Breast epithelium (tissue), 4 donors: ENCODE data around the gene ALK. TPM values are rescaled to one million over a fixed set of nuclear protein-coding genes. Genes with fewer than 3 reads are reported as not detected.

Experiments used
- DNase-seq, 2 donors: peaks; one replicate each; pipeline ENCODE4 v3.0.0-alpha.2; 2019; ENCODE audit warnings: low spot score in 2 of 2
- H3K27ac ChIP-seq, 2 donors: fragments of 200-600 bp; sonication (generic) in 1 of 2; one replicate each; pipeline ENCODE4 v1.5.1; 2016 to 2019; ENCODE audit warnings: mild to moderate bottlenecking in 1 of 2
- H3K27me3 ChIP-seq, 2 donors: fragments of 200-600 bp; sonication (generic) in 1 of 2; one replicate each; pipeline versions ENCODE4 v1.5.1 to v1.6.0; 2017 to 2019; ENCODE audit warnings: control low read depth in 1 of 2, mild to moderate bottlenecking in 1 of 2
- H3K36me3 ChIP-seq: fragments of 200-600 bp; one replicate; pipeline ENCODE4 v1.5.1; 2019
- H3K4me1 ChIP-seq, 2 donors: fragments of 200-600 bp; sonication (generic); one replicate each; pipeline ENCODE4 v1.5.1; 2016 to 2019; ENCODE audit warnings: control low read depth in 1 of 2
- H3K4me3 ChIP-seq, 3 donors: fragments of 200-600 bp; sonication (generic); 1 replicate in 2 of 3; 2 replicates in 1 of 3; pipeline ENCODE4 v1.5.1; 2016 to 2019; ENCODE audit warnings: mild to moderate bottlenecking in 3 of 3, moderate library complexity in 2 of 3
- H3K9me3 ChIP-seq, 2 donors: fragments of 200-600 bp; sonication (generic) in 1 of 2; one replicate each; pipeline ENCODE4 v1.5.1; 2016 to 2019; ENCODE audit warnings: control low read depth in 1 of 2
- CTCF ChIP-seq, 3 donors: fragments of 450-650 bp; IDR thresholded peaks; one replicate each; pipeline ENCODE4 v1.5.1; 2016 to 2017; ENCODE audit warnings: antibody characterized with exemption in 3 of 3, mild to moderate bottlenecking in 3 of 3, moderate library complexity in 3 of 3
- POLR2A ChIP-seq: fragments of 450-650 bp; IDR thresholded peaks from one replicate; pipeline ENCODE4 v1.6.1; 2016; ENCODE audit warnings: antibody characterized with exemption, mild to moderate bottlenecking, moderate library complexity
- POLR2AphosphoS5 ChIP-seq, 3 donors: sonication (generic); formaldehyde crosslinking; IDR thresholded peaks; one replicate each; pipeline ENCODE4 v1.6.1; 2017; ENCODE audit warnings: antibody characterized with exemption in 3 of 3
- intact Hi-C: fragments of 100-400 bp; cut with DNase I; formaldehyde crosslinking; loops from one replicate; pipeline ENCODE4 v1.15.1; 2023; ENCODE audit warnings: low total_unique reads
- total RNA-seq, 3 donors: library from RNA; depleted of rRNA; stranded (reverse); fragments of >200 nt; gene quantifications; one replicate each; pipeline ENCODE4 v1.1.0, GENCODE V29; 2016

Gene ALK
- total RNA-seq, 3 donors from 2014 or later: 0.33 to 5.6 (median 0.64) TPM

DNA sequence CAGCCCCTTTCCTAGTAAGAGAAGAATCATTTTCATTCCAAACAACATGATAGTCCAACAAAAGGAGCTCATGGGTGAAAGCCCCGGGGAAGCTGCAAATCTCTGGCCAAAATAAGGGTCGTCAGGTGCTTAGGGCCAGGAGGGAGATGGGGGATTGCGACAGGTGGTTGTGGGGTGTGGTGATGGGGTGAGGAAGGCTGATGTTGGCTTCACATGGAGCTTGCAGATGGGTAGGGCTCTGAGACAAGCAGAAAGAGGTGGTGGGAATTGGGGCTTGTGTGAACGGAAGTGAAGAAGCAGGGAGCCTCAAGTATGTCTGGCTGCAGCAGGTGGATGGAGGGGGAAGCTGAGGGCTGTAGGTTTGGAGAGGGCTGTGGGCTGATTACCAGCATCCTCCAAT is 680.0 kb downstream of the ALK start:
- no peaks in the 10 kb centered on the region for H3K36me3 ChIP-seq
- H3K27ac ChIP-seq: no peak overlapping the region
- H3K4me3 ChIP-seq: no peak overlapping the region
- no peaks in the 10 kb centered on the region for H3K4me1 ChIP-seq
- DNase-seq: no peak
- TF ChIP-seq POLR2A: no peak
- TF ChIP-seq CTCF (IDR thresholded peaks at IDR 0.05): no peak
- TF ChIP-seq POLR2AphosphoS5 (IDR thresholded peaks at IDR 0.05): no peak
- H3K27me3 ChIP-seq: no peaks in the 10 kb centered on the region
- no peaks in the 10 kb centered on the region for H3K9me3 ChIP-seq
- intact Hi-C loops: no loop called here

- no peak for DNase-seq
- TF ChIP-seq POLR2A: no peak
- TF ChIP-seq POLR2AphosphoS5 (IDR thresholded peaks at IDR 0.05): no peak
- no peak for TF ChIP-seq CTCF (IDR thresholded peaks at IDR 0.05)
These were observed 680.8 kb downstream of the ALK start for GRCh38 chr2:29240601-29241000.

DNA sequence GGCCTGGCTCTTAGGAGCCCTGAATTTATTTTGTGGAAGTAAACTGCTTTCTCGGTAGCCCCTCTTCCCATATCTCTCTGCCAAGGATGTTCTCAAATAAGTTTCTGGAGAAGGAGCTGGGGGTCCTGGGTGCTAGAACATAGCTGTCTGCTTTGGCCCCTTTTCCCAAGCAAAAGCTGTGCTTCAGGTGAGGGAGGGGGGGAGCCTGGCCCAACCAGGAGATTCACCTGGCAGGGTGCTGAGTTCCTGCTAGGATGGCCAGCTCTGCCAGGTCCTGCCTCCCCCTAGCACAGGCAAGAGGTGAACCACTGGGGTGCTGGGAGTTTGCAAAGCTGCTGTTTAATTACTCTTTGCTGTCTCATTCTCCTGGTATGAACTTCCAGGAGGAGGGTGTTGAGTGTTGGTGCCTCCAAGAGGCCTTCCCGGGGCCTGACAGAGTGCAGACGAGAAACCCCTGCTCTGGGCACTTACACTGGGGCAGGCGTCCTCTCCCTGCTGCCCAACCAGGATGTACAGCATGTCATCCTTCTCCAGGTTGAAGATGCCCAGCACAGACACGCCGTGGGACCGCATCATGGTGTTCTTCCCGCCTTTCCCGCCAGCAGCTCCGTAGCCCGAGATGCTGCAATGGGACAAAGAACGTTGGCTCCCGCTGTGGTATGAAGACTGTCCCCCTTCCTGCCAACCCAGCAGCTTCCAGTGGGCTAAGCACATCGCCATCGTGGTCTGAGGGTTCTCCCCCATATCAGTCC is 682.0 kb downstream of the ALK start:
- intact Hi-C loops: no loop called here
- H3K9me3 ChIP-seq: no peaks in the 10 kb centered on the region
- DNase-seq: no peak
- TF ChIP-seq CTCF (IDR thresholded peaks at IDR 0.05) (no peak), POLR2A (no peak), POLR2AphosphoS5 (IDR thresholded peaks at IDR 0.05) (no peak)
- no peak overlapping the region for H3K27ac ChIP-seq
- no peaks in the 10 kb centered on the region for H3K4me1 ChIP-seq
- H3K36me3 ChIP-seq: no peaks in the 10 kb centered on the region
- H3K27me3 ChIP-seq: no peaks in the 10 kb centered on the region
- H3K4me3 ChIP-seq: no peak overlapping the region

More at GRCh38 chr2:29240601-29241000, 680.8 kb downstream of the ALK start:
- H3K4me3 ChIP-seq: no peak overlapping the region
- no peaks in the 10 kb centered on the region for H3K27me3 ChIP-seq
- no peaks in the 10 kb centered on the region for H3K4me1 ChIP-seq
- H3K27ac ChIP-seq: no peak overlapping the region
- intact Hi-C loops: no loop called here
- no peaks in the 10 kb centered on the region for H3K9me3 ChIP-seq
- H3K36me3 ChIP-seq: no peaks in the 10 kb centered on the region

- no peak for DNase-seq
- no peaks in the 10 kb centered on the region for H3K4me1 ChIP-seq
- H3K27me3 ChIP-seq: no peaks in the 10 kb centered on the region
- no peaks in the 10 kb centered on the region for H3K36me3 ChIP-seq
- no peaks in the 10 kb centered on the region for H3K9me3 ChIP-seq
- no peak overlapping the region for H3K4me3 ChIP-seq
- no peak overlapping the region for H3K27ac ChIP-seq
- TF ChIP-seq POLR2AphosphoS5 (IDR thresholded peaks at IDR 0.05) (no peak), CTCF (IDR thresholded peaks at IDR 0.05) (peak in 1 of 3 donors; percentile 32)
- intact Hi-C loops: no loop called here
These were observed 682.9 kb downstream of the ALK start for GRCh38 chr2:29238497-29238896.

DNA sequence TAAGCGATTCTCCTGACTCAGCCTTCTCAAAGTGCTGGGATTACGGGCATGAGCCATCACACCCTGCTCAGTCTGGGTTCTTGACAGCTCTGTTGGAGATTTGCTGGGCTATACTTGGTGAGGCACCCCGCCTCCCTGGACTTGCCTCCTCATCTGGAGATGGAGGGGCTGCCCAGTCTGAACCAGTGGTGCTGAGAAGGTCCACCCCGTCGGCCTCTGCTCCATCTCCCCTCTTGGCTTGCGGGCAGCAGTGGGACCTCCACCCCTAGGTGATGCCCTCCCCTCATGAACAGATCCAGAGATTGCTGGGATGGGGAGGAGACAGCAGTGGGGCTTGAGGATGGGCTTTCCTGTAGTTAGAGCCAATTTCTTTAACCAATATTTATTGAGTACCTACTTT is 685.3 kb downstream of the ALK start:
- intact Hi-C loops: no loop called here
- Histone ChIP-seq H3K36me3 (no peaks in the 10 kb centered on the region), H3K4me3 (no peak overlapping the region), H3K27ac (no peak overlapping the region), H3K4me1 (no peaks in the 10 kb centered on the region), H3K9me3 (no peaks in the 10 kb centered on the region), H3K27me3 (no peaks in the 10 kb centered on the region)
- peak in 1 of 2 donors; percentile 45 for DNase-seq
- TF ChIP-seq POLR2A (no peak), CTCF (IDR thresholded peaks at IDR 0.05) (no peak), POLR2AphosphoS5 (IDR thresholded peaks at IDR 0.05) (no peak)
